ENCODE results near the gene NR1D1.

NR1D1 gene

GRCh38 chr17:40073454-40074174 is 26.8 kb downstream of the NR1D1 start:
- DNase-seq: no peak

GRCh38 chr17:40072735-40073346 is 27.5 kb downstream of the NR1D1 start:
- DNase-seq: no peak

GRCh38 chr17:40072040-40072734 is 28.2 kb downstream of the NR1D1 start:
- DNase-seq: no peak

- no peak for DNase-seq
These were observed 28.9 kb downstream of the NR1D1 start for GRCh38 chr17:40071313-40072039.

- no peak for DNase-seq
These were observed 29.6 kb downstream of the NR1D1 start for GRCh38 chr17:40070709-40071312.

GRCh38 chr17:40069751-40070708 is 30.4 kb downstream of the NR1D1 start:
- DNase-seq: no peak

- DNase-seq: no peak
These were observed 31.3 kb downstream of the NR1D1 start for GRCh38 chr17:40068917-40069750.

- no peak for DNase-seq
These were observed 31.8 kb downstream of the NR1D1 start for GRCh38 chr17:40068584-40068916.

GRCh38 chr17:40068129-40068581 is 32.2 kb downstream of the NR1D1 start:
- no peak for DNase-seq

GRCh38 chr17:40067710-40068109 is 32.7 kb downstream of the NR1D1 start:
- no peak for DNase-seq

- DNase-seq: no peak
These were observed 34.4 kb downstream of the NR1D1 start for GRCh38 chr17:40065769-40066510.

- no peak for DNase-seq
These were observed 35.2 kb downstream of the NR1D1 start for GRCh38 chr17:40064971-40065768.

- no peak for DNase-seq
These were observed 36.4 kb downstream of the NR1D1 start for GRCh38 chr17:40063901-40064531.

- DNase-seq: no peak
These were observed 37.1 kb downstream of the NR1D1 start for GRCh38 chr17:40063187-40063771.

- no peak for DNase-seq
These were observed 37.8 kb downstream of the NR1D1 start, which contains the start of gene THRA for GRCh38 chr17:40062329-40063186. TSS of gene THRA (plus strand) at chr17:40062965. CDS start at chr17:40074489, 11,524 bp downstream.

GRCh38 chr17:40061609-40062038 is 38.8 kb downstream of the NR1D1 start:
- no peak for DNase-seq
